ENCODE results near the gene BGLAP. TPM values are rescaled to one million over a fixed set of nuclear protein-coding genes. Genes with fewer than 3 reads are reported as not detected.

The BGLAP gene
- polyA plus RNA-seq, 1 experiment, result 0.26 TPM

DNA sequence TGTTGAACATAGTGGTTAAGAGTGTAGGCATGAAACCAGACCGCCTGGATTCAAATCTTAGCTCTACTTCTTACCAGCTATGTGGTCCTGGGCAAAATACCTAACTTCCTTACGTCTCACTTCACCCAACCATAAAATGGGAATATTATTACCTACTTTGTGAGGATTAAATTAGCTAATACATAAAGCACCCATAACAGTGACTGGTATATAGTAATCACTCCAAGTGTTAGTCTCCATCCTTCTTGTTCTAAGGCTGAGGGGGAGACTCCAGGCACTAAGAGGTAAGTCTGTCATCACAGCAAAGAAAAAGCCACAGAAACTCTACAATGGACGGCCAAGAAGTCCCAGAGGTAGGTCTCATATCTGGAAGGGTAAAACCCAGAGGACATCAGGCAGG lies 37.9 kb downstream of the BGLAP start:
- DNase-seq (ENCODE audit: low read depth), result no peak
- Histone ChIP-seq H3K36me3 (ENCODE audit: control insufficient read depth, insufficient read depth, low read length) (peaks cover 9% of the 10 kb centered on the region), H3K27me3 (ENCODE audit: control insufficient read depth, insufficient read depth, low read length) (no peaks in the 10 kb centered on the region), H3K4me3 (ENCODE audit: low read depth, low read length) (no peak overlapping the region)
- POLR2A ChIA-PET, result no interaction called here
- CTCF ChIA-PET, result interaction anchor here (1.0 to 1.8 kb wide), 3 partner anchors 9 to 80 kb away, joined by 3 to 6 read pairs (median 6); no protein-coding TSS in a partner anchor
- TF ChIP-seq, protein P1, sequence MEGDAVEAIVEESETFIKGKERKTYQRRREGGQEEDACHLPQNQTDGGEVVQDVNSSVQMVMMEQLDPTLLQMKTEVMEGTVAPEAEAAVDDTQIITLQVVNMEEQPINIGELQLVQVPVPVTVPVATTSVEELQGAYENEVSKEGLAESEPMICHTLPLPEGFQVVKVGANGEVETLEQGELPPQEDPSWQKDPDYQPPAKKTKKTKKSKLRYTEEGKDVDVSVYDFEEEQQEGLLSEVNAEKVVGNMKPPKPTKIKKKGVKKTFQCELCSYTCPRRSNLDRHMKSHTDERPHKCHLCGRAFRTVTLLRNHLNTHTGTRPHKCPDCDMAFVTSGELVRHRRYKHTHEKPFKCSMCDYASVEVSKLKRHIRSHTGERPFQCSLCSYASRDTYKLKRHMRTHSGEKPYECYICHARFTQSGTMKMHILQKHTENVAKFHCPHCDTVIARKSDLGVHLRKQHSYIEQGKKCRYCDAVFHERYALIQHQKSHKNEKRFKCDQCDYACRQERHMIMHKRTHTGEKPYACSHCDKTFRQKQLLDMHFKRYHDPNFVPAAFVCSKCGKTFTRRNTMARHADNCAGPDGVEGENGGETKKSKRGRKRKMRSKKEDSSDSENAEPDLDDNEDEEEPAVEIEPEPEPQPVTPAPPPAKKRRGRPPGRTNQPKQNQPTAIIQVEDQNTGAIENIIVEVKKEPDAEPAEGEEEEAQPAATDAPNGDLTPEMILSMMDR (IDR thresholded peaks at IDR 0.05; ENCODE audit: insufficient read depth, low read depth, low read length), result no peak

DNA sequence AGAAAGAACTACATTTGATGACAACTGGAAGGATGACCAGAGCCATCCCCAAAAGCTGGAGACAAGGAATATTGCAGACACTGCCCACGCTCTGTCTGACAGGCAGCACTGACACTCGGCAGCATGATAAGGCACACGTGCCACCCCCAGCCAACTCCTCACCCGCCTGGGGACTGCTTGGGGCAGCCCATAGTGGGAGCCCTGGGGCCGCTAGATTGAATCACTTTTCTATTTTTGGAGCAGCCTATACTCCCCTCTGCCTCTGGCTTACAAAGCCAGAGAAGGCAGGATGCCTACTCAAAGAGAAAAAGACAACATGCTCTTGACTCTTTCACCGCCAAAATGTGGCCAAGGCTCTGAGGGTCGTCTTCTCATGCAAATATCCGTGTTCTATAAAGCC lies 39.3 kb downstream of the BGLAP start:
- Histone ChIP-seq H3K36me3 (ENCODE audit: control insufficient read depth, insufficient read depth, low read length) (peaks cover 6% of the 10 kb centered on the region), H3K27me3 (ENCODE audit: control insufficient read depth, insufficient read depth, low read length) (no peaks in the 10 kb centered on the region), H3K4me3 (ENCODE audit: low read depth, low read length) (peak overlapping the region; percentile 90)
- ChIA-PET CTCF (interaction anchor here (1.8 kb wide), 1 partner anchor 10 kb away, joined by 6 read pairs; no protein-coding TSS in a partner anchor), POLR2A (no interaction called here)
- TF ChIP-seq, protein P1 (IDR thresholded peaks at IDR 0.05; ENCODE audit: insufficient read depth, low read depth, low read length), result peak; percentile 20; the same call in 1 of the 2 replicates
- DNase-seq (ENCODE audit: low read depth), result no peak

DNA sequence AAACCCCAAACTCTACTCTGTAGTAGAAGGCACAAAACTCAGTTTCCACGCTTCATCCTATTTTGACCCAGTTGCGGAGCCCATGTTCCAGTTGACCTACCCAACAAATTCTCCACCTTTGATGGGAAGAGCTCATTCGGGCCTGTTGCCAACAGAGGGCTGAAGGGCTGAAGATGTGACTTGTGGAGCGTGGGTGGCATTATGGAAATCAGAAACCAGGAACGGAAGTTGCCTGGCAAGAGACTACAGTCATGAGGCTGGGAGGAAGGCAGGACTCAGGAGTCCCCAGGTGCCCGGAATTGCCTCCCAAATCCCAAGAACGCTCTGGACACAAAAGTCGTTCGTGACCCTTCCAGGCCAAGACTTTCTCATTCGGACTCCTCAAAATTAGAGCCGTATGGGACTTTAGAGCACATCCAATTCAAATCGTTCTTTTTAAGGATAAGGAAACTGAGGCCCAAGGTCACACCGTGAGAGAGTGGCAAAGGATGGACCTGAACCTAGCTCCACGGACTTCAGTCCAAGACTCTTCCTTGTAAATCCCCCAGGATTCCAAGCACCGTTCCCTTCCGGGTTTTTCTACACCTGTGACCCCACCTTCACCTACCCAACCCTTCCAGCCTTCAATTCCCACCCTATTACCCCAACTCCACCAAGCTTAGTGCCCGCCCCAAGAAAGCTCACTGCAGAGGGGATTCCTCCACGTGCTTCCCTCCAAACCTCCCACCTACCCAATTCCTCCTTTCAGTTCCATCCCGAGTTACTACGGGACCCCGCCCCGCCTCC lies 39.9 kb downstream of the BGLAP start:
- no peak for DNase-seq (ENCODE audit: low read depth)
- peaks cover 5% of the 10 kb centered on the region for H3K36me3 ChIP-seq (ENCODE audit: control insufficient read depth, insufficient read depth, low read length)
- ChIA-PET CTCF (interaction anchor here (0.6 to 1.8 kb wide), 7 partner anchors 8 to 182 kb away, joined by 3 to 6 read pairs (median 3); no protein-coding TSS in a partner anchor), POLR2A (interaction anchor here (0.6 to 1.2 kb wide), 3 partner anchors 19 to 69 kb away, joined by 3 to 5 read pairs (median 5); partner anchors contain the start of gene PMF1)
- no peaks in the 10 kb centered on the region for H3K27me3 ChIP-seq (ENCODE audit: control insufficient read depth, insufficient read depth, low read length)
- TF ChIP-seq, protein P1 (IDR thresholded peaks at IDR 0.05; ENCODE audit: insufficient read depth, low read depth, low read length), result no peak
- H3K4me3 ChIP-seq (ENCODE audit: low read depth, low read length), result peak overlapping the region; percentile 90

DNA sequence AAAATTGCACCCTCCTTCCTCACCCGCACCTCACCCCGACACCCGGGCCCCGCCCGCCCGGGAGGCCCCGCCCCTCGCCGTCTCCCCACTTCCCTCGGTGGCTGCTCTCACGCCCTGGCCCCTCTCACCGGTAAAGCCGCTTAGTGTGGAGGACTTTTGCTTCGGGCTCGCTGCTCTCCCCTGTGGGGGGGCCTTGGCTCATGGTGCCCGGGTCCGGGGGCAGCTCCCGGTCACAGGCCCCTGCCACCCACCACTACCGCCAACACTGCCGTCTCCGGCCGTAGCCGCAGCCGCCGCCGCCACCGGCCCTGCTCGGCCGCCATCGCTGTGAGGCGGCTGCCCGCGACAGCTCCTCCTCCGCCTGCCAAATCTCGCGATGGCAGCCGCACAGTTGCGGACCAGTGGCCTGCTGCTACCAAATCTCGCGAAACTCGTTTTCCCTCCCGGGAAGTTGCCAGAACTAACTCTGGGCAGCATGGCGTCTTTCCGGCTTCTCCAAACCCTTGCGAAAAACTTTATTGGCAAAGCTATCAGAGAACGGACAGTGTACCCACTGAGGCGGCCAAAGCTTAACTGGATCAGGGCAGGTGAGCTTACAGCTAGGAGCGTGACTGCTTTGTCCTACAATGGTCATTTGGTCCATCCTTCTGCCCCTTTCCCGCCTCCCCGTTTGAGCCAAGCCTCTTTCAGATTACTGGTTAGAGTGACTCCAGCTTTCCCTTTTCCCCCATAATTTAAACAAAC lies 40.7 kb downstream of the BGLAP start, which contains the start of gene SMG5:
TSS of gene SMG5 (minus strand) at position 347 of the 744 bp plus-strand sequence. CDS start at position 202, 145 bp downstream.
- Histone ChIP-seq H3K27me3 (ENCODE audit: control insufficient read depth, insufficient read depth, low read length) (no peaks in the 10 kb centered on the region), H3K4me3 (ENCODE audit: low read depth, low read length) (peak within 1 kb of the TSS; percentile 90), H3K36me3 (ENCODE audit: control insufficient read depth, insufficient read depth, low read length) (peaks cover 2% of the 10 kb centered on the region)
- TF ChIP-seq, protein P1 (IDR thresholded peaks at IDR 0.05; ENCODE audit: insufficient read depth, low read depth, low read length), result no peak
- DNase-seq (ENCODE audit: low read depth), result peak; percentile 87
- POLR2A ChIA-PET, result interaction anchor here (0.6 to 1.2 kb wide), 3 partner anchors 20 to 70 kb away, joined by 3 to 5 read pairs (median 5); partner anchors contain the start of gene PMF1
- CTCF ChIA-PET, result interaction anchor here (0.6 to 1.6 kb wide), 8 partner anchors 9 to 183 kb away, joined by 3 to 7 read pairs (median 3); partner anchors contain the start of gene GLMP

Data from BJ (cell line).